SK-N-SH (cell line): Measurements from ENCODE around the gene FLT1.

Experiments
- CTCF ChIP-seq: fragments of 200-600 bp; sonication (generic); IDR thresholded peaks from 2 replicates; pipeline ENCODE4 v1.6.1; 2017; ENCODE audit warnings: antibody characterized with exemption, mild to moderate bottlenecking, moderate library complexity
- ELF1 ChIP-seq: IDR thresholded peaks from 2 replicates; pipeline ENCODE4 v1.4.0; 2012
- EP300 ChIP-seq, 2 experiments: IDR thresholded peaks; 2 replicates each; pipeline versions ENCODE4 v1.4.0 to v1.6.1; 2012; ENCODE audit warnings: borderline replicate concordance in 1 of 2, low read depth in 1 of 2, low read length in 1 of 2
- FOXJ3 ChIP-seq: sonication (generic); formaldehyde crosslinking; IDR thresholded peaks from 2 replicates; pipeline ENCODE4 v1.5.1; 2020; ENCODE audit warnings: mild to moderate bottlenecking, missing genetic modification reagents
- FOXM1 ChIP-seq: IDR thresholded peaks from 2 replicates; pipeline ENCODE4 v1.4.0; 2012; ENCODE audit warnings: low read depth, mild to moderate bottlenecking
- GABPA ChIP-seq: IDR thresholded peaks from 2 replicates; pipeline ENCODE4 v1.4.0; 2012; ENCODE audit warnings: low read depth, mild to moderate bottlenecking
- MAX ChIP-seq: IDR thresholded peaks from 2 replicates; pipeline ENCODE4 v1.4.0; 2012; ENCODE audit warnings: low read depth
- MXI1 ChIP-seq: IDR thresholded peaks from 2 replicates; pipeline ENCODE4 v1.6.1; 2012; ENCODE audit warnings: mild to moderate bottlenecking, low read depth, low read length, improper control_type of control experiment
- POLR2AphosphoS5 ChIP-seq: IDR thresholded peaks from 2 replicates; pipeline ENCODE4 v1.6.1; 2012; ENCODE audit warnings: low read depth, low read length
- RCOR1 ChIP-seq: fragments of 150-350 bp; IDR thresholded peaks from 2 replicates; pipeline ENCODE4 v1.6.1; 2017; ENCODE audit warnings: antibody characterized with exemption, low read length
- RFX5 ChIP-seq: IDR thresholded peaks from 2 replicates; pipeline ENCODE4 v1.6.1; 2012; ENCODE audit warnings: mild to moderate bottlenecking, improper control_type of control experiment, low read length
- YY1 ChIP-seq: IDR thresholded peaks from 2 replicates; pipeline ENCODE4 v1.4.0; 2012; ENCODE audit warnings: low read depth, mild to moderate bottlenecking

- no peak for TF ChIP-seq RCOR1
- no peak for TF ChIP-seq MXI1
- TF ChIP-seq MAX, result no peak
- no peak; the same call in 1 of the 2 replicates for TF ChIP-seq CTCF
- no peak for TF ChIP-seq RFX5
- TF ChIP-seq YY1, result no peak
- TF ChIP-seq EP300 (IDR thresholded peaks at IDR 0.05; ENCODE audit: borderline replicate concordance in 1 of 2, low read depth in 1 of 2, low read length in 1 of 2), result no peak
- no peak for TF ChIP-seq POLR2AphosphoS5
- TF ChIP-seq FOXM1, result no peak
- TF ChIP-seq FOXJ3 (CRISPR knock-in tag), result no peak
- no peak for TF ChIP-seq ELF1
- no peak for TF ChIP-seq GABPA
These were observed 35.8 kb upstream of the FLT1 start for GRCh38 chr13:28530729-28531076.
